ENCODE data around the gene USP2. TPM values are rescaled to one million over a fixed set of nuclear protein-coding genes. Genes with fewer than 3 reads are reported as not detected.

Gene USP2
- total and polyA plus RNA-seq, 2 donors (not counting 1 experiment from before 2014, with no cell fraction given): 0.66 to 2.3 TPM

DNA sequence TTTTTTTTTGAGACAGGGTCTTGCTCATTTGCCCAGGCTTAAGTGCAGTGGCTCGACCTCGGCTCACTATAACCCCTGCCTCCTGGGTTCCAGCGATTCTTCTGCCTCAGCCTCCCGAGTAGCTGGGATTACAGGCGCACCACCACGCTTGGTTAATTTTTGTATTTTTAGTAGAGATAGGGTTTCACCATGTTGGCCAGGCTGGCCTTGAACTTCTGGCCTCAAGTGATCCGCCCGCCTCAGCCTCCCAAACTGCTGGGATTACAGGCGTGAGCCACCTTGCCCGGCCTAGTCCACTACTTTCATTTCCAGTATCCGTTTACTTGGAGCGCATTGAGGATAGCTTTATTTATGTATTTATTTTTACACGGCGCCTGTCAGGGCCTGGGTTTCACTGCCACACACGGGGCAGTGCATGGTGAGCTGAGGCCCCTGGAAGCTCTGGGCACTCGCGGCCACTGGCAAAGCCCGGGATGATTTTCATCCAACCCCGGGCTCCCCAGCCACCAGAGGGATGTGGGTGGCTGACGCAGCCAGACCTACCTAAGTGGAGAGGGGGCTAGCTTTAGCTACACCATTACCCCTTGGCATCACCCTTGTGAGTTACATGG lies 58.5 kb downstream of the USP2 start:
- H4K20me1 ChIP-seq (ENCODE audit: control insufficient read depth, extremely low read depth, insufficient read depth, low read length): no peaks in the 10 kb centered on the region
- no peaks in the 10 kb centered on the region for H3K9me3 ChIP-seq (ENCODE audit: control insufficient read depth, insufficient read depth, low read depth, low read length)
- no peaks in the 10 kb centered on the region for H3K27me3 ChIP-seq (ENCODE audit: control insufficient read depth, insufficient read depth, low read length)
- no peak overlapping the region for H2AFZ ChIP-seq (ENCODE audit: low read length)
- DNase-seq (ENCODE audit: low read depth in 2 of 2): no peak
- no peak overlapping the region for H3K4me2 ChIP-seq (ENCODE audit: extremely low read depth, insufficient read depth, low read length)
- H3K4me3 ChIP-seq (replicated peaks in 1 of 4; ENCODE audit: control extremely low read depth in 1 of 4, insufficient read depth in 1 of 4, low read depth in 3 of 4, low read length in 4 of 4): no peak overlapping the region
- no peaks in the 10 kb centered on the region for H3K79me2 ChIP-seq (ENCODE audit: control insufficient read depth, insufficient read depth, low read length)
- H3K4me1 ChIP-seq (ENCODE audit: control insufficient read depth, extremely low read depth, insufficient read depth, low read length): peaks cover 21% of the 10 kb centered on the region
- H3K36me3 ChIP-seq (ENCODE audit: control insufficient read depth, insufficient read depth, low read length): no peaks in the 10 kb centered on the region
- TF ChIP-seq, protein P1, sequence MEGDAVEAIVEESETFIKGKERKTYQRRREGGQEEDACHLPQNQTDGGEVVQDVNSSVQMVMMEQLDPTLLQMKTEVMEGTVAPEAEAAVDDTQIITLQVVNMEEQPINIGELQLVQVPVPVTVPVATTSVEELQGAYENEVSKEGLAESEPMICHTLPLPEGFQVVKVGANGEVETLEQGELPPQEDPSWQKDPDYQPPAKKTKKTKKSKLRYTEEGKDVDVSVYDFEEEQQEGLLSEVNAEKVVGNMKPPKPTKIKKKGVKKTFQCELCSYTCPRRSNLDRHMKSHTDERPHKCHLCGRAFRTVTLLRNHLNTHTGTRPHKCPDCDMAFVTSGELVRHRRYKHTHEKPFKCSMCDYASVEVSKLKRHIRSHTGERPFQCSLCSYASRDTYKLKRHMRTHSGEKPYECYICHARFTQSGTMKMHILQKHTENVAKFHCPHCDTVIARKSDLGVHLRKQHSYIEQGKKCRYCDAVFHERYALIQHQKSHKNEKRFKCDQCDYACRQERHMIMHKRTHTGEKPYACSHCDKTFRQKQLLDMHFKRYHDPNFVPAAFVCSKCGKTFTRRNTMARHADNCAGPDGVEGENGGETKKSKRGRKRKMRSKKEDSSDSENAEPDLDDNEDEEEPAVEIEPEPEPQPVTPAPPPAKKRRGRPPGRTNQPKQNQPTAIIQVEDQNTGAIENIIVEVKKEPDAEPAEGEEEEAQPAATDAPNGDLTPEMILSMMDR (conservative IDR thresholded peaks at IDR 0.05 in 1 of 2, IDR thresholded peaks at IDR 0.05 in 1 of 2; ENCODE audit: low read depth in 1 of 2, low read length in 2 of 2): no peak
- TF ChIP-seq EZH2 (IDR thresholded peaks at IDR 0.05; ENCODE audit: low read length, missing control alignments): no peak
- H3K9ac ChIP-seq (ENCODE audit: insufficient read depth, low read length): no peak overlapping the region
- no peak overlapping the region for H3K27ac ChIP-seq (ENCODE audit: insufficient read depth, low read length)

DNA sequence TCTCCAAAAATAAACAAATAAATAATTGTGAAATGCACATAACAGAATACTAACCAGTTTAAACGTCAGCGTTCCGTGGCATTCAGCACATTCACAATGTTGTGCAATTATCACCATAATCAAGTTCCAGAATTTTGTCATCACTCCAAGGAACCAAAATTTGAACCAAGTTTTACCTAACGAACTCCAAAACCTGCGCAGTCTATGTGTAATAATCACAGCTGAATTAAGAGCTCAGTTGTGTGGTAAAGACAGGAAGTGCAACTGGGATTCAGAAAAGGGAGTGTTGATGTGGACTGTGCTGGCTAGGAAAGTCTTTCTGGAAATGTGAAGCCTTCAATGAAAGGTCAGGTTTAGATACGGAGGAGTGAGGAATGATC lies 59.1 kb downstream of the USP2 start:
- Histone ChIP-seq H3K79me2 (ENCODE audit: control insufficient read depth, insufficient read depth, low read length) (no peaks in the 10 kb centered on the region), H3K4me3 (replicated peaks in 1 of 4; ENCODE audit: control extremely low read depth in 1 of 4, insufficient read depth in 1 of 4, low read depth in 3 of 4, low read length in 4 of 4) (no peak overlapping the region), H3K4me2 (ENCODE audit: extremely low read depth, insufficient read depth, low read length) (no peak overlapping the region), H3K27ac (ENCODE audit: insufficient read depth, low read length) (peak overlapping the region; percentile 11), H3K4me1 (ENCODE audit: control insufficient read depth, extremely low read depth, insufficient read depth, low read length) (peaks cover 22% of the 10 kb centered on the region), H3K9me3 (ENCODE audit: control insufficient read depth, insufficient read depth, low read depth, low read length) (no peaks in the 10 kb centered on the region), H3K27me3 (ENCODE audit: control insufficient read depth, insufficient read depth, low read length) (no peaks in the 10 kb centered on the region), H4K20me1 (ENCODE audit: control insufficient read depth, extremely low read depth, insufficient read depth, low read length) (no peaks in the 10 kb centered on the region), H3K36me3 (ENCODE audit: control insufficient read depth, insufficient read depth, low read length) (no peaks in the 10 kb centered on the region), H2AFZ (ENCODE audit: low read length) (peak overlapping the region; percentile 36), H3K9ac (ENCODE audit: insufficient read depth, low read length) (no peak overlapping the region)
- no peak for TF ChIP-seq EZH2 (IDR thresholded peaks at IDR 0.05; ENCODE audit: low read length, missing control alignments)
- TF ChIP-seq, protein P1 (conservative IDR thresholded peaks at IDR 0.05 in 1 of 2, IDR thresholded peaks at IDR 0.05 in 1 of 2; ENCODE audit: low read depth in 1 of 2, low read length in 2 of 2): peak in 1 of 2 donors; percentile 4
- DNase-seq (ENCODE audit: low read depth in 2 of 2): peak in 1 of 2 donors; percentile 8

DNA sequence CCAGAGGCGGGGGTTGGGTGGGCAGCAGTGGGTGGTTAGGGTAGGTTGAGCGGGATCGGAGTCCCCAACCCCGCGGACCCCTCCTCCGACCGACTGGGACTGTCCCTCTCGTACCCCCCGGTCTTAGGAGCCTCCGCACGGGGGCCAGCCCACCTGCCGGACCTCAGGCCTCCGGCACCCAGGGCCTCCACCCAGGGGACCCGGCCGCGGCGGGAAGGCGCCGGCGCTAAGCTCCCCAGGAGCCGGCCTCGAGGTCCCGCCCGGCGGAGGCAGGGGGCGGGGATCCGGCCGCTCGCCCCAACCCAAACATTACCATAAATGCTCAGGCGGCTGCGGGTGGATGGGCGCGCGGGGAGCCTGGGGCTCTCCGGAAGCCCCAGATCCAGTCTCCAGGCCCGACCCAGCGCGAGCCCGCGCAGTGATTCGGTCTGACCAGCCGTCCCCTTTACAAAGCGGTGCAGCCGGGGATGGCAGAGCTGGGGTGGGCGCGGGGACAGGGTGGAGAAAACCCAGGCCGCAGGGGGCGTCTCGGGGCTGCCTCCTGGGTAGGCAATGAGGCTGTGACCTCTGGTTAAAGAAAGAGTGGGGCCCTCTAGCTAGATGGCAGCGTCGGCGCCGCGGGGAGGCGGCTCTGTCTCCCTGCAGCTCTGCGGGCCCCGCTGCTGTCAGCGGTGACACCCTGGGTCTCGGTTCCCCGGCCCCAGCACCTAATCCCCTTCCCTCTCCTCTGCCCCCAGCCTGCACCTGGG lies 60.5 kb downstream of the USP2 start:
- Histone ChIP-seq H2AFZ (ENCODE audit: low read length) (peak overlapping the region; percentile 67), H3K4me3 (replicated peaks in 1 of 4; ENCODE audit: control extremely low read depth in 1 of 4, insufficient read depth in 1 of 4, low read depth in 3 of 4, low read length in 4 of 4) (peak overlapping the region in 3 of 4 experiments; percentile 10 to 49 (median 24)), H3K4me2 (ENCODE audit: extremely low read depth, insufficient read depth, low read length) (peak overlapping the region; percentile 58), H3K4me1 (ENCODE audit: control insufficient read depth, extremely low read depth, insufficient read depth, low read length) (peaks cover 24% of the 10 kb centered on the region), H3K27ac (ENCODE audit: insufficient read depth, low read length) (peak overlapping the region; percentile 66), H3K79me2 (ENCODE audit: control insufficient read depth, insufficient read depth, low read length) (no peaks in the 10 kb centered on the region), H3K9ac (ENCODE audit: insufficient read depth, low read length) (peak overlapping the region; percentile 57), H3K9me3 (ENCODE audit: control insufficient read depth, insufficient read depth, low read depth, low read length) (no peaks in the 10 kb centered on the region), H4K20me1 (ENCODE audit: control insufficient read depth, extremely low read depth, insufficient read depth, low read length) (no peaks in the 10 kb centered on the region), H3K36me3 (ENCODE audit: control insufficient read depth, insufficient read depth, low read length) (no peaks in the 10 kb centered on the region), H3K27me3 (ENCODE audit: control insufficient read depth, insufficient read depth, low read length) (peaks cover 1% of the 10 kb centered on the region)
- TF ChIP-seq EZH2 (IDR thresholded peaks at IDR 0.05; ENCODE audit: low read length, missing control alignments): no peak
- TF ChIP-seq, protein P1 (conservative IDR thresholded peaks at IDR 0.05 in 1 of 2, IDR thresholded peaks at IDR 0.05 in 1 of 2; ENCODE audit: low read depth in 1 of 2, low read length in 2 of 2): no peak
- DNase-seq (ENCODE audit: low read depth in 2 of 2): peak; percentile 61 to 74
